HG03432 (cell line): ENCODE results near the gene PRRT1.
"Not testable (repeated sequence)": the region's sequence is repeated elsewhere in the genome, so short reads cannot be mapped to it uniquely, and the experiment has no call there.

Source experiments
- ATAC-seq: cut with Tn5 transposase; IDR thresholded peaks from one replicate; pipeline ENCODE4 v1.9.1; 2021; ENCODE audit warnings: mild to moderate bottlenecking, moderate library complexity; ENCODE audit not compliant: unreplicated experiment

Gene PRRT1

GRCh38 chr6:32188381-32189068 is 36.8 kb upstream of the PRRT1 start:
- ATAC-seq: no peak

GRCh38 chr6:32187725-32188380 is 36.1 kb upstream of the PRRT1 start:
- not testable (repeated sequence) for ATAC-seq

- no peak for ATAC-seq
Measured at GRCh38 chr6:32187009-32187709, 35.4 kb upstream of the PRRT1 start.

DNA sequence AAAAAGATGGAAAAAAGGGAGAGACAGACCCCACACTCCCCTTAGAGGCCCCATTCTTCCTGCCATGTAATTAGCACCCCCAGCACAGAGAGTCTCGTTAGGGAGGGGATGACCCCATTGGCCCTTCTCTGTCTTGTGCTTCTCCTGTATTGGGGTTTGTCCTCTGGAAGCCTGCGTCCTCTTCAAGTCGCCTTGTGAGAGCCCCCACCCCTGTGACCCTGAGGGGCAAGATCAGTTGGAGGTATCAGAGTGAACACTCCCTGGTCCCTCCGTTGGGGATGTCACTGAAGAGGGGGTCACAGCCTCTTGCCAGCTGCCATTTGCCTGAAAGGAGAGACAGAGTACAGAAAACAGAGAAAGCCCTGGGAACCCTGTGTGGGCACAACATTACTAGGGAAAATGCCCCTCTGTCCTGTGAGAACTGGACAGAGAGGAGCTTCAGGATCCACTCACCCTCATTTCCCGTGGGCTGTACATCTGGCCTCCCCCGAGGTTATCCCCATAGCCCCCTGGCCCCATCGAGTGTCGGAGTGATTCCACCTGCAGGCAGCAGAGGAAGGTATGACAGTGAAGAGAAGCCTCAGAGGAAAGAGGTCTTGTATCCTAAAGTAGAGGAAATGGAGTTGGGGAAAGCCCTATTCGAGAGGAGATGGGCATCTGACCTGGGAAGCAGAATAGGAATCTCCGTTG is 34.6 kb upstream of the PRRT1 start:
- ATAC-seq: not testable (repeated sequence)

DNA sequence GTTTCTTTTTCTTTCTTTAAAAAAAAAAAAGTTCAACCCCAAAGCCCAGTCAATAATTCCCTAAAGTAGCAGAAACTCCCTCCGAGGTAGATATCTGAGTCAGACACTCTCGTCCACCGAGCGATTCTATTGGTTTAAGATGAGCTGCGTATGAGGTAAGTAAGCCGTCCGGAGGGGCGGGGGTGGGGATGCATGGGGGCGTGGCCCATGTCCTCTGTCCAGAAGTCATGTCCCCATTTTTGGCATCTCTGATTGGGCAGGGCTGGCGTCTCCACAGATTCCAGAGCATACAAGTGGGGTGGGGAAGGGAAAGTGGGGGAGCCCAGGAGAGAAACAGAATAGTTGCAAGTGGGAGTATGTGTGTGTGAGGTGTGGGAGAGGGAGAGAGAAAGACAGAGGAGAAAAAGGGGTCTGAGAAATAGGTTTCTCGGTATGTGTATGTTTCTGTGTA is 34.0 kb upstream of the PRRT1 start:
- ATAC-seq: not testable (repeated sequence)

DNA sequence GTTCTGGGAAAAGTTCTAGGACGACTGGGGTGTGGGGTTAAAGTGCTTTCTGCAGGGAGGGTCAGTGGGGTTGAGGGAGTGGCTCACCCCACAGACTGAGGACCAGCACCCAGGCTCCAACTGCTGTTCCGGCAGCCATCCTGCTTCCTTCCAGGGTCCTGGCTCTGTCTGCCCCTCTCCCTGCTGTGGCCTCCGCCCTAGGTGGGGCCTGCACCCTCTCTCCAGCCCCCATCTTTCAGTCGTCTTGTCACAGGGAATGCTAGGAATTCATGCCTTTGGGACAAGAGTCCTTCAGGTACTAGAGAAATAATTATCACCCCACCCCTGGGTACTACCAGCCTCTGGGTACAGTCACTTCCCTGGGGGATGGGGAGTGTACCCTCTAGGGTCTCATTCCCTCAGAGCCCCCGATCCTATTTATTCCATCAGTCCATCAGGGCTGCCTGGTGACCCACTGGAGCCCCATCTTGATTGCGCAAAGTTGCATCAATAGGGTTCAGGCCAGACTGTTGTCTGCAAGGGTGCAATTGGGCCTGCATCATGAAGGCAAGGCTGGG is 32.4 kb upstream of the PRRT1 start, which contains the start of gene AGER:
AGER (minus strand) TSS at position 170 of the 557 bp plus-strand sequence; CDS start at position 139, 31 bp downstream.
- ATAC-seq: no peak

DNA sequence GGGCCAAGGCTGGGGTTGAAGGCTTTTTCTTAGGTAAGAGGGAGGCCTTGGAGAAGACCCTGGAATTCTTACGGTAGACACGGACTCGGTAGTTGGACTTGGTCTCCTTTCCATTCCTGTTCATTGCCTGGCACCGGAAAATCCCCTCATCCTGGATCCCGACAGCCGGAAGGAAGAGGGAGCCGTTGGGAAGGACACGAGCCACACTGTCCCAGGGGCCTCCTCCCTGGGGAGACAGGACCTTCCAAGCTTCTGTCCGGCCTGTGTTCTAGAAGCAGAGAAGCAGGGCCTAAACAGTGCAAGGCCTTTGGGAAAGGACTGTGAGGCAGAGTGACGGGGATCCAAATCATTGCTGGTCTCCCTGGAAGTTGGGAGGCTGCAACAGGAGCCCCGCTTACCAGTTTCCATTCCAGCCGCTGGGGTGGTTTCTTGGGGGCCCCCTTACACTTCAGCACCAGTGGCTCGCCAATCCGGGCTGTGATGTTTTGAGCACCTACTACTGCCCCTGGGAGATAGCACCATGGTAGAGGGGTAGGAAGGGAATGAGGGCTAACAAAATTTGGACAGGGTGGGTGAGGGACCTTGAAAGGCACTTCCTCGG is 31.8 kb upstream of the PRRT1 start:
- ATAC-seq: no peak

GRCh38 chr6:32183030-32183429 is 31.3 kb upstream of the PRRT1 start:
- no peak for ATAC-seq

GRCh38 chr6:32182555-32182981 is 30.8 kb upstream of the PRRT1 start:
- no peak for ATAC-seq

DNA sequence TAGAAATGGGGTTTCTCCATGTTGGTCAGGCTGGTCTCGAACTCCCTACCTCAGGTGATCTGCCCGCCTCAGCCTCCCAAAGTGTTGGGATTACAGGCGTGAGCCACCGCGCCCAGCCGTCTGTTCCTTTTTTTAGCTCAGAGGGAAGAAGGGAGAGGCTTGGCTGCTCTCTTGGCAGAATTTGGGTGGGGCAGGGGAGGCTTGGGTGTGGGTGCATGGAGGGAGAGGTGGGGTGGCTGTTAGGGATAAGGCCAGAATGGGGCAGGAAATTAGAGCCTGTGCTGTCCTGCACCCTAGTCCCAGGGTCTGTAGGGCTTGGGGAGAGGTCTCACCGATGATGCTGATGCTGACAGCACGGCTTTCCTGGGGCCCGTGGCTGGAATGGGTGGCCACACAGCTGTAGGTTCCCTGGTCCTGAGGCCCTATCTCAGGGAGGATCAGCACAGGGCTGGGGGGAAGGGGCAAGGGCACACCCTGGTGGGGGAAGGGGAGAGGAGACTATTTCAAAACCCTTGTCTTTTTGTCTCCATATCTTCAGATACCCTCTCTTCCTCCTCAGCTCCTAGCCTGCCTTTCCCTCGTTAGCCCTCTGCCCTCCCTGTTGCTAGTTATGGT is 30.3 kb upstream of the PRRT1 start:
- no peak for ATAC-seq

GRCh38 chr6:32181148-32181702 is 29.5 kb upstream of the PRRT1 start:
- ATAC-seq: no peak

DNA sequence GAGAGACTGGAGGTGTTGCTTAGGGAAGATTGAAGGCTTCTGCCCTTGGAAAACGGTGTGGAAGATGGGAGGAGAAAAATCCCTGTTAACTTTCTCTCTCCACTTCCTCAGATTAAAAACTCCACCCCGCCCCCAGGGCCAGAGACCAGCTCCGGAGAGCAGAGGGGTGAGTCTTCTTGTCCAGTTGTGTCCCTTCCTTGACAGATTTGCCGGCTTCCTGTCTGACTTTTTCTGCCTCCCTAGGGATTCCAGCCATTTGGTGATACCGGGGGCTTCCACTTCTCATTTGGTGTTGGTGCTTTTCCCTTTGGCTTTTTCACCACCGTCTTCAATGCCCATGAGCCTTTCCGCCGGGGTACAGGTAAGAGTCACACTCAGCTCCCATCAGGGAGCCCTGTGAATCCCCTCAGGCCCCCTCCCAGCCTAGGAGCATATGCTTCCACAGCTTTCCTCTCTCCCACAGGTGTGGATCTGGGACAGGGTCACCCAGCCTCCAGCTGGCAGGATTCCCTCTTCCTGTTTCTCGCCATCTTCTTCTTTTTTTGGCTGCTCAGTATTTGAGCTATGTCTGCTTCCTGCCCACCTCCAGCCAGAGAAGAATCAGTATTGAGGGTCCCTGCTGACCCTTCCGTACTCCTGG is 28.1 kb upstream of the PRRT1 start:
- no peak for ATAC-seq

- ATAC-seq: no peak
Measured at GRCh38 chr6:32178547-32179440, 27.1 kb upstream of the PRRT1 start.

- ATAC-seq: peak; percentile 81
Measured at GRCh38 chr6:32177788-32178546, 26.2 kb upstream of the PRRT1 start, which contains the start of gene RNF5. Gene RNF5, plus strand, starts transcription at chr6:32178405. Its CDS starts 107 bp downstream, at chr6:32178512.

DNA sequence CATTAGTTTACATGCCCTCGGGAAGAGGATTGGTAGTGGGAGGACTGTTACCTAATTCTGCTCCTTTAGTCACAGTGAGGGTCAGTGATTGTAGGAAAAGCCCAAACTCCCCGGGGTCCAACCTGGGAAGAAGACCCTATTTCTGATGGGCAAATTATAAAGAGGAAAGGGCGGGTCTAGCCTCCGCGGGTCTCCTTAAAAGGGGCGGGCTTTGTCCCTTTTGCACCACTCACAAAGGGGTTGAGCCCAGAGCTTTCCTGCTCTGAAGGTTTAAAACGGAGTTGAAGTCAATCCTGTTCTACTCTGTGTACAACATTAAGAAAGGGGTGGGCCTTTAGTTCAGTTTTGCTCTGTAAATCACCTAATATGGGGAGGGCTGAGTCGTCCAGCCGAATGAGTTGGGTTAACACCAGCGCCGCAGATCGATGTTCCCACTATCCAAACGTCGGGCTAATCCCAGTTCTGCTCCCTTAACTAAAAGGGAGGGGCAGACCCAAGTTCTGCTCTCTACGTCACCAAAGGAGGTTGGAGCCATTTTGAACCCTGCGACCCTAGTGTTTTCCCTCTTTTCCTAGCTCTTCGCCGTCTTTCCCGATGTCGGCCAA is 25.5 kb upstream of the PRRT1 start:
- no peak for ATAC-seq

GRCh38 chr6:32176476-32177182 is 24.9 kb upstream of the PRRT1 start:
- no peak for ATAC-seq
